Globus pallidus (tissue), 1 donor: ENCODE results near the gene SRGAP2C.
"Not testable (repeated sequence)": the region's sequence is repeated elsewhere in the genome, so short reads cannot be mapped to it uniquely, and the experiment has no call there.

Experiments used
- DNase-seq: peaks from one replicate; pipeline ENCODE4 v3.0.0-alpha.2; 2015; ENCODE audit warnings: low spot score

The SRGAP2C gene

DNA sequence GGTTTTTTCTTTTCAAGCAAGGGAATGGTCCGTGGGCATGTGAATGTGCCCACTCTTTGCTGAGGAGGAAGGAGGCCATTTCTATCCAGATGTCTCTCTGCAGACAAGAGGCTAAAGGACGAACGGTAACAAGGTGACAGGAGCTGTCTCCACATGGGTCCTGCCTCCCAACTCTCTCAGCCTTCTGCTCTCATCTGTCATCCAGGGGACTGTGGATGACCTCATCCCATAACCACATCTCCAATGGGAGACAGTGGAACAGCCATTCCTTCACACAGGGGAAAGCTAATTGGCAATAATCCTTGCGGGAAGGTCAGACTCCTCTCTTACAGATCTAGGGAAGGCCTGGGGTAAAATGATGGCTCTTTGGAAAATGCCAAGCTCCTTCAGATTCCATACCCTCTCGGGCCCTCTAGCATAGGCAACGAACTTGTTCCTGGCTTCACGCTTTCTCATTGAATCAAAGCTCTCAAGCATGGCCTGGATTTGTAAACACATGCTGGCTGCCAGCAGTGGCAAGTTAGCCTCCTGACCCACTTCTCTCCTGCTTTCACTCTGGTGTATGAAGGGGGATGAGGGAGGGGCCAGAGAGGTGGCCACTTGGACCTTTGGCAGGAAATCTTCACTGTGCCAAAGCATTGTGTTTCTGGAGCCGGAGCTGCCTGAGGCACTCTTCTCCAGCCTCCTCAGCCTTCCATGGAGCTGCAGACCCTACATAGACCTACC lies 201.0 kb downstream of the SRGAP2C start:
- not testable (repeated sequence) for DNase-seq

GRCh38 chr1:121386319-121386948 lies 201.7 kb downstream of the SRGAP2C start:
- DNase-seq, result not testable (repeated sequence)

- not testable (repeated sequence) for DNase-seq
These were observed 205.3 kb downstream of the SRGAP2C start for GRCh38 chr1:121389895-121390560.

DNA sequence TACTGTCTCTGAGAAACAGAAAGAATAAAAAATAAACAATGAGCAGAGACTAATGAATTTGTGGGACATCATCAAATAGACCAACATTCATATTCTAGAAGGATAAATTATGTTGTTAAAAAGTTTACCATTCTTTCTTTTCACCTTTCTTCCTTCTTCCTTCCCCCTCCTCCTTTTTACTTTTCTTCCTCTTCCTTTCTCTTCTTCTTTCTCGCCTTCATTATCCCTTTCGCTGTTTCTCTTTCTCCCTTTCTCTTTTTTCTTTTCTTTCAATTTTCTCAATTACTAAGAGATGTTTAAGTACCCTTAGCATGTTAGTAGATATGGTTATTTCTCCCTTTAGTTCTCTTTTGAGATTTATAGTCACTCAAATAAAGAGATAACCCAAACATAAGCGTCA lies 207.4 kb downstream of the SRGAP2C start:
- DNase-seq, result not testable (repeated sequence)

- DNase-seq, result not testable (repeated sequence)
These were observed 211.0 kb downstream of the SRGAP2C start for GRCh38 chr1:121395718-121396201.

- not testable (repeated sequence) for DNase-seq
These were observed 211.7 kb downstream of the SRGAP2C start for GRCh38 chr1:121396335-121397081.

DNA sequence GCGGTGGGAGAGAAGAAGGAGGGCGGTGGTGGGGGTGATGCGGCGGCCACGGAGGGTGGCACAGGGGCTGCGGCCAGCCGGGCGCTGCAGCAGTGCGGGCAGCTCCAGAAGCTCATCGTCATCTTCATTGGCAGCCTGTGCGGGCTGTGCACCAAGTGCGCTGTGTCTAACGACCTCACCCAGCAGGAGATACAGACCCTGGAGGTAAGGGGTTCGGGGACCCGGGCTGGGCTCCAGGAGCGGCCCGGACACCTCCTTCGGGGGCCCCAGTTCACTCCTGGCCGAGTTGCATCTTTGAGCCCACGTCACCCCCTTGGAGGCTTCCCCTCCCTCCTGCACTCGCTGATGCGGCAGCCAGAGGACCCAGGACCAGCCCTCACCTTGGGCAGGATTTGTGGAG lies 212.3 kb downstream of the SRGAP2C start:
- DNase-seq, result not testable (repeated sequence)

DNA sequence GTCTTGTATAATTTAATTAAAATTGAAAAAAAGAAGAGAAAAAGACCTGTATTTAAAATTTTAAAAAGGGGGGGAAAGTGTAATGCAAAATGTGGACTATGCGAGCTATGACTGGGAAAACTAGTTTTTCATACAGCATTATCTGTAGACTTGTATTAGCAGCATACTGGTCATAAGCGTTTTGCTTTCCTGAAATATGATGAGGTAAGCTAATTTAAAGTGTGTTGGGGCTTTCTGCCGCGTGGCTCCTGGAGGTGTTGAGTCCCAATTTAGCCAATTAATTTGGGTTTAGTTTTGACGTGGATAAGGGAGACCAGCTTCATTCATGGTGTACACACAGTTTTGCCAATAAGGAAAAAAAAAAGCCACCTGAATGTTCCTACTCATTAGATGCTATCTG lies 214.4 kb downstream of the SRGAP2C start:
- DNase-seq, result not testable (repeated sequence)

DNA sequence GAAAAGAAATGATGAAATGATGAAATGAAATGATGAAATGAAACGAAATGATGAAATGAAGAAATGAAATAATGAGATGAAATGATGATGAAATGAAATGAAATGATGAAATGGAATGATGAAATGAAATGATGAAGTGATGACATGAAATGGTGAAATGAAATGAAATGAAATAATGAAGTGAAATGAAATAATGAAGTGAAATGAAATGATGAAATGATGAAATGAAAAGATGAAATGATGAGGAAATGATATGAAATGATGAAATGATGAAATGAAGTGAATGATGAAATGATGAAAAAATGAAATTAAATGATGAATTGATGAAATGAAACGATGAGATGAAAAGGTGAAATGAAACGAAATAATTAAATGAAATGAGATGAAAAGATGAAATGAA lies 215.3 kb downstream of the SRGAP2C start:
- not testable (repeated sequence) for DNase-seq

DNA sequence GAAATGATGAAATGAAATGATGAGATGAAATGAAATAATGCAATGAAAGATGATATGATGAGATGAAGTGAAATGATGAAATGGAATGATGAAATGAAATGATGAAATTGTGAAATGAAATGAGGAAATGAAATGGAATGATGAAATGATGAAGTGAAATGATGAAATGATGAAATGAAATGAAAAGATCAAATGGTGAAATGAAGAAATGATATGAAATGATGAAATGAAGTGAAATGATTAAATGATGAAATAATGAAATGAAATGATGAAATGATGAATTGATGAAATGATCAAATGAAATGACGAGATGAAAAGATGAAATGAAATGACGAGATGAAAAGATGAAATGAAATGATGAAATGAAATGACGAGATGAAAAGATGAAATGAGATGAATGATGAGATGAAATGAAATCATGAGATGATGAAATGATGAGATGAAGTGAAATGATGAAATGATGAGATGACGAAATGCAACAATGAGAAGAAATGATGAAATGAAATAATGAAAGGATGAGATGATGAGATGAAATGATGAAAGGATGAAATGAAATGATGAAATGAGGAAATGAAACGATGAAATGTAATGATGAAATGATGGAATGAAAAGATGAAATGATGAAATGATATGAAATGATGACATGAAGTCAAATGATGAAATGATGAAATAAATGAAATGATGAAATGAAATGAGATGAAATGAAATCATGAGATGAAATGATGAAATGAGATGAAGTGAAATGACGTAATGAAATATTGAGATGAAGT lies 216.0 kb downstream of the SRGAP2C start:
- DNase-seq, result not testable (repeated sequence)

- not testable (repeated sequence) for DNase-seq
These were observed 216.7 kb downstream of the SRGAP2C start for GRCh38 chr1:121401375-121401955.

GRCh38 chr1:121403254-121403653 lies 218.5 kb downstream of the SRGAP2C start:
- DNase-seq, result not testable (repeated sequence)

- peak; percentile 21 for DNase-seq
These were observed 223.6 kb downstream of the SRGAP2C start for GRCh38 chr1:121408354-121408753.

GRCh38 chr1:121413821-121414220 lies 229.0 kb downstream of the SRGAP2C start:
- no peak for DNase-seq

GRCh38 chr1:121414905-121415304 lies 230.1 kb downstream of the SRGAP2C start:
- peak; percentile 24 for DNase-seq

DNA sequence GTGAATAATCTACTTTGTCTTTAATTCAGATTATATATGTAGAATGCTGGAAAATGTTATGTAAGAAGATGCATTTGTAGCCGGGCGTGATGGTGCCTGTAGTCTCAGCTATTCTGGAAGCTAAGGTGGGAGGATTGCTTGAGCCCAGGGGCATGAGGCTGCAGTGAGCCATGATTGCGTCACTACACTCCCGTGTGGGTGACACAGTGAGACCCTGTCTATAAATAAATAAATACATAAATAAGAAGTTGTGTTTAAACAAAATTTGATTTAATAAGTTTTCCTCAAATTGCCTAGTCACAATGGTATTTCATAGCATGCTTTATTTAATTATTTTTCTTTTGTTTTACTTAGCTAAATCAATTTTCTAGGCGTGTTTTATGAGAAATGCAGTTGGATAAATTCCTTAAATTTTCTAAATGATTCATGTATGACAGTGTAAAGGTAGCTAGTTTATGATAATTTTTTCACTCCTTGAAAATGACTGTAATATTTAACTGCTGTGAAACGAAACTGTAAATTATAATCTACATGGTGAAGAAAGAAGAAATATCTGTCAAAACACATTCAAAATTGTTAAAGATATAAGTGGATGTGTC lies 232.6 kb downstream of the SRGAP2C start:
- DNase-seq, result no peak

- no peak for DNase-seq
These were observed 233.7 kb downstream of the SRGAP2C start for GRCh38 chr1:121418369-121419049.

DNA sequence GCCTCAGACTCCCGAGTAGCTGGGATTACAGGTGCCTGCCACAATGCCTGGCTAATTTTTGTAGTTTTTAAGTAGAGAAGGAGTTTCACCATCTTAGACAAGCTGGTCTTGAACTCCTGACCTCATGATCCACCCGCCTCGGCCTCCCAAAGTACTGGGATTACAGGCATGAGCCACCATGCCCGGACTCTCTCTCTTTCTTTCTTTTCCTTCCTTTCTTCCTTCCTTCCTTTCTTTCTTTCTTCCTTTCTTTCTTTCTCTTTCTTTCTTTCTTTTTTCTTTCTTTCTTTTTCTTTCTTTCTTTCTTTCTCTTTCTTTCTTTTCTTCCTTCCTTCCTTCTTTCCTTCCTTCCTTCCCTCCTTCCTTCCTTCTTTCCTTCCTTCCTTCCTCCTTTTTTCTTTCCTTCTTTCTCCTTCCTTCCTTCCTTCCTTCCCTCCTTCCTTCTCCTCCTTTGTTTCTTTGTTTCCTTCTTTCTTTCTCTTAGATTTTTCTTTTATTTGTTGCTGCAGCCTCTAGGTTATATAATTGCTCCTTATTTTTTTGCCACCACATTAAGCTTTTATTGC lies 234.4 kb downstream of the SRGAP2C start:
- DNase-seq, result not testable (repeated sequence)

DNA sequence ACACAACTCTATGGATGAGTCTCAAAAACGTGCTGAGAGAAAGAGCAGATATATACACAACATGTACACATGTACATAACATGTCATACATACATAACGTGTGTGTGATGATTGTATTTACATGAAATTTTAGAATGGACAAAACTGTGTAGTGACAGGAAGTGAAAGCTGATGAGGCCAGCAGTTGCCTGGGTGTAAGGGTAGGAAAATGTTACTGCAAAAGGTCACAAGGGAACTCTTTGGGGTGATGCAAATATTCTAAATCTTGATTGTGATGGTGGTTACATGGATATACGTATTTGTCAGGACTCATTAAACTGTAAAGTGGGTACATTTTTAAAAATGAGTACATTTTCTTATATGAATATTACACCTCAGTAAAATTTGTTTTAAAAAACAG lies 236.7 kb downstream of the SRGAP2C start:
- DNase-seq, result not testable (repeated sequence)
